AG04449 (cell line): ENCODE measurements around the gene DNA2.

Experiments used
- CTCF ChIA-PET: fragments of 350-600 bp; formaldehyde crosslinking; extraction: SDS; loops from one replicate; lab custom pipeline; 2021; ENCODE audit warnings: antibody characterized with exemption; lab: Yijun Ruan, JAX
- POLR2A ChIA-PET: fragments of 400-600, 350-600 bp; formaldehyde crosslinking; extraction: SDS; loops from one replicate; lab custom pipeline; 2020; ENCODE audit warnings: antibody characterized with exemption, inconsistent platforms; lab: Yijun Ruan, JAX
- DNase-seq: peaks from one replicate; pipeline ENCODE4 v3.0.0-alpha.2; 2010; ENCODE audit warnings: low read depth, low spot score
- H3K4me3 ChIP-seq: 2 replicates; pipeline ENCODE4 v1.5.1; 2011; ENCODE audit warnings: low read depth, mild to moderate bottlenecking, control low read depth, low read length
- TF ChIP-seq, protein P1 (sequence below): IDR thresholded peaks from one replicate; pipeline ENCODE4 v1.5.1; 2011; ENCODE audit warnings: mild to moderate bottlenecking, moderate library complexity, low read length, control low read depth, inconsistent platforms; ENCODE audit not compliant: insufficient read depth; ENCODE audit errors: missing control alignments

The DNA2 gene

DNA sequence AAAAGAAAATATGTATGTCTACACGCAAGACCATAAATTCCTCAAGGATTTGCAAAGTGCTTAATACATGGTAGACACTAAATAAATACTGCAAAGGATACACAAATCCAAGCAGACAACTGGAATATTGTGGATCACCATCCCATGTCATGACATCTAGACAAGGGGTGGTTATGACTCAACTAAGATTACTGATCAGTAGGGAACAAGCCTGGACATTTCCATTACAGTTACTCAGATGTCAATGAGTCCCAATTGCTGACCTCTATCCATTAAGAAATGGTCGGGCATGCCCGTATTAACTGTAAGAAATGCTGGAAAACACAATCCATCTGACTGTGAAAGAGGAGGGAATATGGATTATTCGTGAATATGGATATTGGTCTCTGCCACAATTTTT, 37.1 kb downstream of the DNA2 start:
- H3K4me3 ChIP-seq, result no peak overlapping the region
- DNase-seq, result no peak
- TF ChIP-seq, protein P1, sequence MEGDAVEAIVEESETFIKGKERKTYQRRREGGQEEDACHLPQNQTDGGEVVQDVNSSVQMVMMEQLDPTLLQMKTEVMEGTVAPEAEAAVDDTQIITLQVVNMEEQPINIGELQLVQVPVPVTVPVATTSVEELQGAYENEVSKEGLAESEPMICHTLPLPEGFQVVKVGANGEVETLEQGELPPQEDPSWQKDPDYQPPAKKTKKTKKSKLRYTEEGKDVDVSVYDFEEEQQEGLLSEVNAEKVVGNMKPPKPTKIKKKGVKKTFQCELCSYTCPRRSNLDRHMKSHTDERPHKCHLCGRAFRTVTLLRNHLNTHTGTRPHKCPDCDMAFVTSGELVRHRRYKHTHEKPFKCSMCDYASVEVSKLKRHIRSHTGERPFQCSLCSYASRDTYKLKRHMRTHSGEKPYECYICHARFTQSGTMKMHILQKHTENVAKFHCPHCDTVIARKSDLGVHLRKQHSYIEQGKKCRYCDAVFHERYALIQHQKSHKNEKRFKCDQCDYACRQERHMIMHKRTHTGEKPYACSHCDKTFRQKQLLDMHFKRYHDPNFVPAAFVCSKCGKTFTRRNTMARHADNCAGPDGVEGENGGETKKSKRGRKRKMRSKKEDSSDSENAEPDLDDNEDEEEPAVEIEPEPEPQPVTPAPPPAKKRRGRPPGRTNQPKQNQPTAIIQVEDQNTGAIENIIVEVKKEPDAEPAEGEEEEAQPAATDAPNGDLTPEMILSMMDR, result no peak
- POLR2A ChIA-PET, result no interaction called here
- CTCF ChIA-PET, result no interaction called here

DNA sequence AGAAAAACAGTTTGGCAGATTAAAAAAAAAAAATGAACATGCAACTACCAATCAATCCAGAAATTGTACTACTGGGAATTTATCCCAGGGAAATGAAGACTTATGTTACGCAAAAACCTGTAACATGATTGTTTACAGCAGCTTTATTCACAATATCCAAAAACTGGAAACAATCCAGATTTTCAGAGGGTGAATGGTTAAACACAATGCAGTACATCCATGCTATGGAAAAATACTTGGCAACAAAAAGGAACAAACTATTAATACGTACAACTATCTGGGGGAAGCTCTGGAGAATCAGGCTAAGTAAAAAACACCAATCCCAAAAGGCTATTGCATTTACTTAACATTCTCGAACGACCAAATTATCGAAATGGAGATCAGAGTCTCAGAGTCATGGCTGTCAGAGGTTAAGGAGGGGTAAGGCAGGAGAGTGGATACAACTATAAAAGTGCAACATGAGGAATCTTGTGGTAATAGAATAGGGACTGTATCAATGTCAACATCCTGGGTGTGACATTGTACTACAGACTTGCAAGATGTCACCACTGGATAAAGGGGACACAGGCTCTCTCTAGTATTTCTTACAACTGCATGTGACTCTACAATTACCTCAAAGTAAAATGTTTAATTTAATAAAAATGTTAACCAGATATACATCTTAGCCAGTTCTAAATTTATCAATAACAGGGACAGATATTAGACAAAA, 43.2 kb downstream of the DNA2 start:
- ChIA-PET POLR2A (no interaction called here), CTCF (no interaction called here)
- no peak overlapping the region for H3K4me3 ChIP-seq
- TF ChIP-seq, protein P1, result no peak
- DNase-seq, result no peak

DNA sequence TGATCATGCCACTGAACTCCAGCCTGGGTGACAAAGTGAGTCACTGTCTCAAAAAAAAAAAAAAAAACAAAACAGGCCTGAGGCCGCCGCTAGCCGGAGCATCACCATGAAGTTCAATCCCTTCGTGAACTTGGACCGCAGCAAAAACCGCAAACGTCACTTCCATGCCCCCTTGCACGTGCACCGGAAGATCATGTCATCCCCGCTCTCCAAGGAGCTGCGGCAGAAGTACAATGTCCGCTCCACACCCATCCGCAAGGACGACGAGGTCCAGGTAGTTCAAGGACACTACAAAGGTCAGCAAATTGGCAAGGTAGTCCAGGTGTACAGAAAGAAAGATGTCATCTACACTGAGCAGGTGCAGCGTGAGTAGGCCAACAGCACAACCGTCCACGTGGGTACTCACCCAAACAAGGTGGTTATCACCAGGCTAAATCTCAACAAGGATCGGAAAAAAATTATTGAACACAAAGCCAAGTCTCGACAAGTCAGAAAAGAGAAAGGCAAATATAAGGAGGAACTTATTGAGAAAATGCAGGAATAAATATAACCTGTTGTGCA, 47.2 kb downstream of the DNA2 start:
- CTCF ChIA-PET, result no interaction called here
- TF ChIP-seq, protein P1, result no peak
- H3K4me3 ChIP-seq, result no peak overlapping the region
- POLR2A ChIA-PET, result no interaction called here
- no peak for DNase-seq

DNA sequence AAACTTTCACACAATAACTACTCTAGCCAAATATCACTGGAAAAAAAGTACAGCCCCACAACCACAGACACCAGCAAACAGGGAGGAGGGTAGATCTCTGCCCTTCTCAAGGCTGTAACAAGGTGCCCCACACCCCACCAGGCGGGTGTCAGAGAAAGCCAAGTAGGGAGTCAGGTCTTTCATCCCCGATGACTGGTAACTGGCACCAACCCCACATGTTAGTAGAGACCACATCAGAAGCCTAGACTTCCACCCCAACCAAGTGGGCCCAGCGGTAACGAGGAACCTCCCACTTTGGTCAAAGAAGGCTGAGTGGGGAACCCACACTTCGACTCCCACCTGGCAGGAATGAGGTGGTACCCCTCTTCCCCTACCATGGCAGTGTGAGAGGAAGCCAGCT, 48.3 kb downstream of the DNA2 start:
- CTCF ChIA-PET, result no interaction called here

DNA sequence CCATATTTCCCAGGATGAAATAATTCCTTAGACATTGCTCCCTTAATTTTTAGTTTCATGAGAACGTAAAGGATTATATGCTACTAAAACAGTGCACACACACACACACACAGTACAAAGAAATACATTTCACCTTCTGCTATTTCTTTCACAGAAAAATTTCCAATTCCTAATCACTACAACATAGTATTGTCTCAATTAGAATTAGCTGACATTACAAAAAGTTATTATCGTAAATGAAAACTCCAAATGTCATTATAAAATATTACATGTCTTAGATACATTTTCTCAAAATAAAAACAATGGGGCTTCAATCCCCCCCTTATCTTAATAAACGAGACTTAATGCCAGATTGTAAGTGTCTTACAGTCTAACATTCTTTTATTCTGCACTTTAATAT, 52.4 kb downstream of the DNA2 start:
- H3K4me3 ChIP-seq, result no peak overlapping the region
- ChIA-PET POLR2A (no interaction called here), CTCF (interaction anchor here (1.0 to 2.9 kb wide), 2 partner anchors 12 to 13 kb away, joined by 3 to 11 read pairs; partner anchors contain the start of gene RUFY2)
- DNase-seq, result no peak
- TF ChIP-seq, protein P1, result no peak

More for the DNA sequence above, 48.3 kb downstream of the DNA2 start:
- H3K4me3 ChIP-seq, result no peak overlapping the region
- POLR2A ChIA-PET, result no interaction called here
- TF ChIP-seq, protein P1, result no peak
- DNase-seq, result no peak

DNA sequence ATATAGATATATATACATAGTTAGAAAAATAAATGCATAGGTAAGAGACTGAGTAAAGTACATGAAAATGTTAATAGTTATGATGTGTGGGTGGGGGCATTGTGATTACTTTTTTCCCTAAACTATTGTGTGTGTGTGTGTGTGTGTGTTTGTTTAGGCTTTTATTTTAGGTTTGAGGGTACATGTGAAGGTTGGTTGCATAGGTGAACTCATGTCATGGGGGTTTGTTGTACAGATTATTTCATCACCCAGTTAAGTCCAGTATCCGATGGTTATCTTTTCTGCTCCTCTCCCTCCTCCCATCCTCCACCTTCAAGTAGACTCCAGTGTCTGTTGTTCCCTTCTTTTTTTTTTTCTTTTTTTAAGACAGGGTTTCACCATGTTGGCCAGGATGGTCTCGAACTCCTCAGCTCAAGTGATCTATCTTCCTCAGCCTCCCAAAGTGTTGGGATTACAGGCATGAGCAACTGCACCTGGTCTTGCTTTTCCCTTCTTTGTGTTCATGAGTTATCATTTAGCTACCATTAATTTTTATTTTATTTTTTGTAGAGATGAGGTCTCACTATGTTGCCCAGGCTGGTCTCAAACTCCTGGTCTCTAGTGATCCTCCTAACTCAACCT, 62.8 kb downstream of the DNA2 start:
- TF ChIP-seq, protein P1, result no peak
- no peak overlapping the region for H3K4me3 ChIP-seq
- POLR2A ChIA-PET, result no interaction called here
- CTCF ChIA-PET, result interaction anchor here (0.6 to 1.4 kb wide), 4 partner anchors 8 to 298 kb away, joined by 3 to 4 read pairs (median 3); no protein-coding TSS in a partner anchor
- DNase-seq, result no peak
